ENCODE measurements around the gene RPS29. TPM values are rescaled to one million over a fixed set of nuclear protein-coding genes. Genes with fewer than 3 reads are reported as not detected.

The RPS29 gene
- total RNA-seq, result 1,000 to 10,000 TPM; 1,474 to 8,142 (median 3,050) TPM

DNA sequence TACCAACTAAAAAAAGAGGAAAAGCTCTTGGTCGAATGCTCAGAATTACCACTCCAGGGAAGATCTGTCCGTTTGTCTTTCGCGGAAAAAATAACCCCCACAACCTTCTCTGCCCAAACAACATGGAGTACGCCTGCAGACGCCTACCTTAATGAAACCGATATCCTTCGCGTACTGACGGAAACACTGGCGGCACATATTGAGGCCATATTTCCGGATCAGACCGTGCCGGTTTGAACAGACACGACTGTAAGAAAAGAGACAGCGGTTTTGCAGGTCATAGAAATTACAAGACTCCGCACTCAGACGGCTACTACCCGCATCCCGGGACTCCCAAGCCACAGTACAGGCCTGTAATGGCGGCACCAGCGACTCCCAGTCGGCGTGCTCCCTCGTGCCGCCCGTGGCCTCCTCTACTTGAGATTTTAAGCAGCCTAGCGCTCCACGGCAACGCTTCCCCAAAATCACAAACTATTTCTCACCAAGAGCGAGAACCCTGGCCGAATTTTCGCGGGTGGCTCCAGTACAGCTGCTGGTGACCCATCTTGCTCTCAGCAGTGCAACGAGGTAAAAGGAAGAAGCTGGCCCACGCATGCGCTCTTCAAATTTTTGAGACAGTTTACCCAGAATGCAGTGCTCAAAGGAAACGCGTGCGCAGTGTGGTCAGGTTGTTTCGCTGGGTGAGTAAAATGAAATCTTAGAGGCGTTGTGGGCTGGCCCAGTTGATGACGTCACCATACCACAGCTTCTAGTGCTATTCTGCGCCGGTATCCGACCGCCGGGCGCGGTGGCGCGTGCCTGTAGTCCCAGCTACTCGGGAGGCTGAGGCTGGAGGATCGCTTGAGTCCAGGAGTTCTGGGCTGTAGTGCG, at the start of gene RPS29:
Gene RPS29 (minus strand): TSS at position 578 of the 870 bp plus-strand sequence. CDS start 34 bp downstream, at position 544.
- DNase-seq, result peak; percentile 97 to 99 (median 97)
- Histone ChIP-seq H3K4me3 (peak within 1 kb of the TSS; percentile 66 to 97 (median 78)), H3K9me3 (no peaks in the 10 kb centered on the region), H3K27ac (peak within 1 kb of the TSS; percentile 90 to 97 (median 92)), H3K36me3 (peaks cover 0 to 27% (median 0%) of the 10 kb centered on the region in 3 donors), H3K27me3 (no peaks in the 10 kb centered on the region), H3K4me1 (peaks cover 7 to 14% (median 11%) of the 10 kb centered on the region in 4 donors)
- TF ChIP-seq, protein P1, sequence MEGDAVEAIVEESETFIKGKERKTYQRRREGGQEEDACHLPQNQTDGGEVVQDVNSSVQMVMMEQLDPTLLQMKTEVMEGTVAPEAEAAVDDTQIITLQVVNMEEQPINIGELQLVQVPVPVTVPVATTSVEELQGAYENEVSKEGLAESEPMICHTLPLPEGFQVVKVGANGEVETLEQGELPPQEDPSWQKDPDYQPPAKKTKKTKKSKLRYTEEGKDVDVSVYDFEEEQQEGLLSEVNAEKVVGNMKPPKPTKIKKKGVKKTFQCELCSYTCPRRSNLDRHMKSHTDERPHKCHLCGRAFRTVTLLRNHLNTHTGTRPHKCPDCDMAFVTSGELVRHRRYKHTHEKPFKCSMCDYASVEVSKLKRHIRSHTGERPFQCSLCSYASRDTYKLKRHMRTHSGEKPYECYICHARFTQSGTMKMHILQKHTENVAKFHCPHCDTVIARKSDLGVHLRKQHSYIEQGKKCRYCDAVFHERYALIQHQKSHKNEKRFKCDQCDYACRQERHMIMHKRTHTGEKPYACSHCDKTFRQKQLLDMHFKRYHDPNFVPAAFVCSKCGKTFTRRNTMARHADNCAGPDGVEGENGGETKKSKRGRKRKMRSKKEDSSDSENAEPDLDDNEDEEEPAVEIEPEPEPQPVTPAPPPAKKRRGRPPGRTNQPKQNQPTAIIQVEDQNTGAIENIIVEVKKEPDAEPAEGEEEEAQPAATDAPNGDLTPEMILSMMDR (IDR thresholded peaks at IDR 0.05), result no peak
- peak; percentile 92 to 95 for TF ChIP-seq POLR2A (IDR thresholded peaks at IDR 0.05)

DNA sequence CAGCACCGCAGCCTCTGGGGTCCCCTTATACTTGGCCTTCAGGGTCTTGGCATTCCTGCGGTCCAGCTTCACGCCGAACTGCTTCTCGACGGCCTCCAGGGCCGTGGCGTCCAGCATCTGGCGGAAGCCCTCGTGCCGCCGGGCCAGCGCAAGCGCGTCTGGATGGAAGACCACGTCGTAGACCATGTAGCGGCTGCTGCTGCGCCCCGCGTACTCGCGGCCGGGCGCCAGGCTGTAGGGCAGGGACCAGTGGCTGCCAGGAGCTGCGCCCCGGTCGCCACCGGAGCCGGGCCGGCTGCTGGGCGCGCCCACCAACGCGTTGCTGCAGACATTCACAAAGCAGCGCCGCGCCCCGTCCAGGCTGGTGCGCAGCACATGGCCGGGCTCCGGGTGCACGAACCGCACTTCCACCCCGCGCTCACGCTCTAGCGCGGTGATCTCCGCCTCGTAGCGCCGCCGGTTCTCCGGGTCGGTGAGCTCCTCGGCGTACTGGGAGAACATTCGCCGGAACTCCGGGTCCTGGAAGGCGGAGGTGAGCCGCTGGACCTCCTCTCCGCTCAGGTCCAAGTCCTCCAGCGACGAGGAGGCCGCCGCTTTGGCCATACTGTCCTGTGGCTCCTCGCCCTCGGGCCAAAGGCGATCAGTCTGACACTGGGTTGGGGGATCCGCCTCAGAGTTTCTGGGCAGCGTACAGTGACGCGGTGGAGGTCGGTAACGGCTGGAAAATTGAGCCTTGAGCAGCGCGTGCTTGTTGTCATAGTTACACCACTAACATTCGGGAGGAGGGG, 48.6 kb upstream of the RPS29 start, which contains the start of gene DNAAF2:
Gene DNAAF2 (minus strand): TSS at position 698 of the 788 bp plus-strand sequence. CDS start 95 bp downstream, at position 603.
- DNase-seq, result peak; percentile 60 to 89 (median 84)
- H3K4me1 ChIP-seq, result peaks cover 0 to 24% (median 13%) of the 10 kb centered on the region in 4 donors
- no peaks in the 10 kb centered on the region for H3K9me3 ChIP-seq
- peak within 1 kb of the TSS; percentile 82 to 96 (median 86) for H3K4me3 ChIP-seq
- H3K27ac ChIP-seq, result peak within 1 kb of the TSS; percentile 92 to 99 (median 97)
- no peaks in the 10 kb centered on the region for H3K36me3 ChIP-seq
- H3K27me3 ChIP-seq, result no peaks in the 10 kb centered on the region
- TF ChIP-seq, protein P1 (IDR thresholded peaks at IDR 0.05), result no peak
- no peak for TF ChIP-seq POLR2A (IDR thresholded peaks at IDR 0.05)

DNA sequence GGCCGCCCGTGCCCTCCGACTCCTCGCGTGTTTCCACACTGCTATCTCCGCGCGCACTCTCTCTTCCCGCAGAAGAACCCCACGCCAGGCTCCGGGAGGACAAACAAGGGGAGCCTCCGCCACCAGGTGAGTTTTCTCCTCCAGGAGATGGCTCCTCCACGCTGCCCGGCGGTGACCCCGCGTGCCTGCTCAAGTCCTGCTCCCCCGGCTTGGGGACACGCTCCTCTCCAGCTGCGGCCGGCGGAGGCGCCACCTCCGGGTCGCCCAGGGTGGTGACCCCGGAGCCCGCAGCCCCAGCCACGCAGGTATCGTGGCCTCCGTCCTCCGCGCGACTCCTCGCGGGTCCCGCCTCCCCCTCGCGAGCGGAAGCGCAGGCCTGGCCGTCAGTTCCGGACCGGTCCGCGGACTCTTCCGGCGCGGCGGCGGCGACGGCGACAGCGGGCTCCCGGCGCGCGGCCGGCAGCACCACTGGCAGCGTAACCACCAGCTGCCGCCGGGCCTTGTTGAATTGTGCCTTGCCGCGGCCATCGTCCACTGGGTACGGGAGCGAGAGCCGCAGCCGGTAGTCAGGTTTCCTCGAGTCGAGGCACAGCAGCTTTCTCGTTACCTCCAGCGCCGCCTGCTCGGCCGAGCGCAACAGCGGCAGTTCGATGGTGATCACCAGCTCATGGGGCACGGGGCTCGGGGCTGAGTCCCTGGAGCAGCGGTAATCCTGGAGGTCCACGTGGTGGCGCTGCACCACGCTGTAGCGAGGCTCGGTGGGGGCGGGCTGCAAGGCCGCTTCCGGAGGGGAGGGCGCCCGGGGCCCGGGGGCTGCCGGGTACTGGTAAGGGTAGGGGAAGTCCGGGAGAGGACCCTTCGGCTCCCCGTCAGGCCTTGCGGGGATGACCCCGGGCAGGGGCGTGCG, 47.7 kb upstream of the RPS29 start:
- peaks cover 0 to 24% (median 13%) of the 10 kb centered on the region in 4 donors for H3K4me1 ChIP-seq
- no peaks in the 10 kb centered on the region for H3K27me3 ChIP-seq
- peak overlapping the region; percentile 82 to 96 (median 86) for H3K4me3 ChIP-seq
- peak overlapping the region; percentile 92 to 99 (median 97) for H3K27ac ChIP-seq
- TF ChIP-seq, protein P1 (IDR thresholded peaks at IDR 0.05), result peak; percentile 63 to 93 (median 80)
- peak; percentile 80 to 84 for TF ChIP-seq POLR2A (IDR thresholded peaks at IDR 0.05)
- no peaks in the 10 kb centered on the region for H3K9me3 ChIP-seq
- DNase-seq, result peak; percentile 94 to 97 (median 94)
- H3K36me3 ChIP-seq, result no peaks in the 10 kb centered on the region

DNA sequence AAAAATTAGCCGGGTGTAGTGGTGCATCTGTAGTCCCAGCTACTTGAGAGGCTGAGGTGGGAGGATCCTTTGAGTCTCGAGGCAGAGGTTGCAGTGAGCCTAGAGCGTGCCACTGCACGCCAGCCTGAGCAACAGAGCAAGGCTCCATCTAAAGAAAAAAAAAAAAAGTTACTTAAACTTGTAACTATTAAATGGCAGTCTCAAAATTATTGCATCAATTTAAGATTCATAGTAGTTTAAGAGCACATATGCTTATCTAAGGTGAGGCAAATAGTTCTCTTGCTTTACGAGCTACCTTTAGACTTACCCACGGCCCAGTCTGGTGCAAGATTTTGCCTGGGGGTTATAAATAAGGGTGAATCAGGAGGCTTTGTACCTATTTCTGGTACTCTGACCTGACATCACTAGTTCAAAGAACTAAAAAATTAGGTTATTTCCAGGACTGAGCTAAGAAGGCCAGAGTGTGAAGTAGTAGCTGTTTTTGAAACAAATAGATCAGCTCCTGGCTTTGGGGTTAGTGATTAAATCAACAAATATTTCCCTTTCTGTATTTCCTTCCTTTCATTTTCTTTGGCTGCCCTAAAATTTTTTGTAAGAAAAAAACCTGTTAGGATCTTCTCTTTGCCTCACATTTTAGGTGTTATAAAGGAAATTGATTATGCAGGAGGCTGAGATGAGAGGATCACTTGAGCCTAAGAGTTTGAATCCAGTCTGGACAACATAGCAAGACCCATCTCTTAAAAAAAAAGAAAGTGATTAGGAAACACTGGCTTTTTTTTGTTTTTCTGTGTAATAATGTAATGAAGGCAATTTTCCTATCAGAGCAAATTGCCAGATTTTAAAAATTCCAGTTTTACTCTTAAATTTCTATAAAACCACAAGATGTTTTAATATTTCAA, 38.0 kb upstream of the RPS29 start:
- no peaks in the 10 kb centered on the region for H3K9me3 ChIP-seq
- TF ChIP-seq, protein P1 (IDR thresholded peaks at IDR 0.05), result no peak
- no peak for TF ChIP-seq POLR2A (IDR thresholded peaks at IDR 0.05)
- no peak for DNase-seq
- H3K4me3 ChIP-seq, result peak overlapping the region in 2 of 4 donors; percentile 13 to 93
- H3K27ac ChIP-seq, result peak overlapping the region in 3 of 4 donors; percentile 8 to 43 (median 36)
- H3K36me3 ChIP-seq, result peaks cover 0 to 10% (median 0%) of the 10 kb centered on the region in 3 donors
- H3K4me1 ChIP-seq, result peaks cover 0 to 41% (median 14%) of the 10 kb centered on the region in 4 donors
- no peaks in the 10 kb centered on the region for H3K27me3 ChIP-seq
